Transverse colon (tissue), 4 donors: ENCODE measurements around the gene KIF14. TPM values are rescaled to one million over a fixed set of nuclear protein-coding genes. Genes with fewer than 3 reads are reported as not detected.
A peak's percentile ranks its signal among the peaks of the same experiment; 100 is the strongest.

ENCODE experiments used
- DNase-seq: peaks from one replicate; pipeline ENCODE4 v3.0.0-alpha.2; 2019
- H3K27ac ChIP-seq, 4 donors: fragments of 200-600 bp; sonication (generic); 2 replicates each; pipeline ENCODE4 v1.5.1; 2016 to 2018; ENCODE audit warnings: inconsistent platforms in 4 of 4
- H3K27me3 ChIP-seq: fragments of 200-600 bp; sonication (generic); 2 replicates; pipeline ENCODE4 v1.5.1; 2017; ENCODE audit warnings: inconsistent platforms
- H3K36me3 ChIP-seq, 4 donors: fragments of 200-600 bp; sonication (generic); 2 replicates each; pipeline ENCODE4 v1.5.1; 2017 to 2019; ENCODE audit warnings: inconsistent platforms in 4 of 4
- H3K4me1 ChIP-seq, 4 donors: fragments of 200-600 bp; sonication (generic); 2 replicates each; pipeline ENCODE4 v1.5.1; 2017 to 2020; ENCODE audit warnings: inconsistent platforms in 4 of 4
- H3K4me3 ChIP-seq, 4 donors: fragments of 200-600 bp; sonication (generic); 1 replicate in 1 of 4; 2 replicates in 3 of 4; pipeline versions ENCODE4 v1.5.1 to v1.6.1; 2017 to 2019; ENCODE audit warnings: inconsistent platforms in 4 of 4
- H3K9me3 ChIP-seq, 2 donors: fragments of 200-600 bp; sonication (generic); 2 replicates each; pipeline ENCODE4 v1.5.1; 2017 to 2019; ENCODE audit warnings: inconsistent platforms in 2 of 2
- EP300 ChIP-seq: sonication (generic); formaldehyde crosslinking; IDR thresholded peaks from one replicate; pipeline ENCODE4 v1.6.1; 2017; ENCODE audit warnings: antibody characterized with exemption, low read depth
- POLR2A ChIP-seq: fragments of 450-650 bp; IDR thresholded peaks from one replicate; pipeline ENCODE4 v1.6.1; 2016; ENCODE audit warnings: antibody characterized with exemption, mild to moderate bottlenecking, moderate library complexity
- POLR2AphosphoS5 ChIP-seq, 3 donors: sonication (generic); formaldehyde crosslinking; IDR thresholded peaks; one replicate each; pipeline ENCODE4 v1.6.1; 2016; ENCODE audit warnings: antibody characterized with exemption in 3 of 3
- WGBS, 2 donors: methylation state at CpG; one replicate each; pipeline ENCODE4 v1.1.5; 2018; ENCODE audit warnings: low coverage in 1 of 2; 5-methylcytosine and 5-hydroxymethylcytosine counted together
- in situ Hi-C, 4 donors: fragments of 200-750 bp; cut with MboI; loops; one replicate each; pipeline versions ENCODE4 v1.15.0 to v1.15.1; 2017; ENCODE audit warnings: low sequenced_read_pairs in 3 of 4, low pct_ligation_motif_present in 1 of 4, low pct_unique_long_range_greater_than_20kb in 1 of 4
- intact Hi-C: fragments of 100-400 bp; cut with DNase I; formaldehyde crosslinking; loops from one replicate; pipeline ENCODE4 v1.15.1; 2023; ENCODE audit warnings: low total_unique reads
- total RNA-seq, 4 donors: library from RNA; depleted of rRNA; stranded (reverse); fragments of >200 nt; gene quantifications; one replicate each; pipeline ENCODE4 v1.1.0, GENCODE V29; 2016
- TF ChIP-seq, protein P1 (sequence below), 5 experiments: fragments of 200-600 bp in 3 of 5; fragments of 450-650 bp in 2 of 5; sonication (generic) in 3 of 5; IDR thresholded peaks; 1 replicate in 2 of 5; 2 replicates in 3 of 5; pipeline ENCODE4 v1.5.1; 2016 to 2017; ENCODE audit warnings: antibody characterized with exemption in 5 of 5, inconsistent platforms in 3 of 5, mild to moderate bottlenecking in 2 of 5, moderate library complexity in 1 of 5

Gene KIF14
- total RNA-seq, 4 donors from 2014 or later = 0.40 to 0.68 (median 0.64) TPM; not detected in 1

DNA sequence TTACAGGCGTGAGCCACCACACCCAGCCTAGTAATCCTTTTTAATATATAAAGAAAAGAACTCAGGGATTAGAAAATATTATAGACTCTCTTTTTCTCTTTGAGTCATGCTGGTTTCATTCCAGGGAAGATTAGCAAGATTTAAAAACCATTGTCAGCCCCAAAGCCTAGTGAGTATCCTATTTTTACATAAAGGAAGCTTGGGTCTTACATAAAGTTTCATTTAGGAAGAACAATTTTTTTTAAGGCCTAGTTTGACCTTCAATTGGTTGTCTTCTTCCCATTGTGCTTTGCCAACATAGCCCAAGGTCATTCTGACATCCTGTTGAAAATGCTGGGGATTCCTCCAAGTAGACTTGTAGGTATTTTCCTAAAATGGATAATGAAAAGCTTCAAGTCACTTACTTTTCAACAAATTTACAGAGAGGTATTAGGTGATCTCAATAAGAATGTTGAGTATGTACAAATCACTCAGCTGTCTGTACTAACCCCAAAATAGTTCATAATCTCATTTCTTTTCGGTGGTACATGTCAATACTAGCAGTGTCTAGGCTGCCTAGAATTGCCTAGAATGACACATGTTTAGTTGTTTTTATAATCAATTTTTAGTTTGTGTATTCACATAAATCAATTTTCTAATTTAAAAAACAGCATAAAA lies 4.3 kb upstream of the KIF14 start:
- no peak for TF ChIP-seq POLR2AphosphoS5 (IDR thresholded peaks at IDR 0.05)
- TF ChIP-seq POLR2A = no peak
- TF ChIP-seq EP300 = no peak
- TF ChIP-seq, protein P1, sequence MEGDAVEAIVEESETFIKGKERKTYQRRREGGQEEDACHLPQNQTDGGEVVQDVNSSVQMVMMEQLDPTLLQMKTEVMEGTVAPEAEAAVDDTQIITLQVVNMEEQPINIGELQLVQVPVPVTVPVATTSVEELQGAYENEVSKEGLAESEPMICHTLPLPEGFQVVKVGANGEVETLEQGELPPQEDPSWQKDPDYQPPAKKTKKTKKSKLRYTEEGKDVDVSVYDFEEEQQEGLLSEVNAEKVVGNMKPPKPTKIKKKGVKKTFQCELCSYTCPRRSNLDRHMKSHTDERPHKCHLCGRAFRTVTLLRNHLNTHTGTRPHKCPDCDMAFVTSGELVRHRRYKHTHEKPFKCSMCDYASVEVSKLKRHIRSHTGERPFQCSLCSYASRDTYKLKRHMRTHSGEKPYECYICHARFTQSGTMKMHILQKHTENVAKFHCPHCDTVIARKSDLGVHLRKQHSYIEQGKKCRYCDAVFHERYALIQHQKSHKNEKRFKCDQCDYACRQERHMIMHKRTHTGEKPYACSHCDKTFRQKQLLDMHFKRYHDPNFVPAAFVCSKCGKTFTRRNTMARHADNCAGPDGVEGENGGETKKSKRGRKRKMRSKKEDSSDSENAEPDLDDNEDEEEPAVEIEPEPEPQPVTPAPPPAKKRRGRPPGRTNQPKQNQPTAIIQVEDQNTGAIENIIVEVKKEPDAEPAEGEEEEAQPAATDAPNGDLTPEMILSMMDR (IDR thresholded peaks at IDR 0.05) = no peak
- Histone ChIP-seq H3K27ac (no peak overlapping the region), H3K4me1 (peaks cover 0 to 24% (median 13%) of the 10 kb centered on the region in 4 donors), H3K9me3 (no peaks in the 10 kb centered on the region), H3K27me3 (no peaks in the 10 kb centered on the region), H3K4me3 (no peak overlapping the region), H3K36me3 (no peaks in the 10 kb centered on the region)
- DNase-seq = no peak
- in situ Hi-C loops = loop anchor here in 3 of 4 donors (5.0 to 25.0 kb wide), 2 partner anchors 177 to 412 kb away; no protein-coding TSS in a partner anchor
- intact Hi-C loops = no loop called here
- 79 to 89% methylated on average over 2 of the region's 2 CpGs for WGBS, 2 donors

- no peaks in the 10 kb centered on the region for H3K27me3 ChIP-seq
- DNase-seq = no peak
- TF ChIP-seq EP300 = no peak
- TF ChIP-seq POLR2AphosphoS5 (IDR thresholded peaks at IDR 0.05) = no peak
- TF ChIP-seq, protein P1 (IDR thresholded peaks at IDR 0.05) = no peak
- TF ChIP-seq POLR2A = no peak
- peak overlapping the region in 2 of 4 donors; percentile 70 to 74 for H3K27ac ChIP-seq
- in situ Hi-C loops = loop anchor here in 3 of 4 donors (5.0 to 25.0 kb wide), 2 partner anchors 182 to 417 kb away; no protein-coding TSS in a partner anchor
- intact Hi-C loops = no loop called here
- H3K4me1 ChIP-seq = peaks cover 0 to 22% (median 16%) of the 10 kb centered on the region in 4 donors
- no peaks in the 10 kb centered on the region for H3K9me3 ChIP-seq
- H3K36me3 ChIP-seq = no peaks in the 10 kb centered on the region
- peak overlapping the region in 3 of 4 donors; percentile 46 to 68 (median 64) for H3K4me3 ChIP-seq
- WGBS, 2 donors = 7 to 11% methylated on average over 6 of the region's 6 CpGs
Measured at GRCh38 chr1:200619894-200620272, 668 bp downstream of the KIF14 start.

DNA sequence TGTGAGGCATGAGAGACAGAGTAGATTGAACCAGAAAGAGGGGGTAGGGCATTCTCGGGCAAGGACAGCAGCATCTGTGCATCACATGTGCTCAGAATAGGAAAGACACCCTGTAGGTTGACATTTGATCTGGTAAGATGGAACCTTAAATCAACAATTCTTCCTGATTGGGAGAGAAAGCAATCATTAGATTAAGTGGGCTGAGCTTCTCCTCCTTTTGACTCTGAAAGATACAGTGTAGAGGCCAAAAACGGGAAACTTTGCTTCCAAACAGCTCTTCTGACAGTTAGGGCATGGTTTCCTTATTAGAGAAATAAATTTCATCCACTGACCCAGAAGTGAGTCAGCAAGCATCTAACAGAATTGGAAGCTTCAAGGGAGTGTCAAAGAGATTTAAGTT lies 9.7 kb downstream of the KIF14 start:
- Histone ChIP-seq H3K27ac (no peak overlapping the region), H3K4me1 (no peaks in the 10 kb centered on the region), H3K36me3 (no peaks in the 10 kb centered on the region), H3K4me3 (no peak overlapping the region), H3K9me3 (no peaks in the 10 kb centered on the region), H3K27me3 (no peaks in the 10 kb centered on the region)
- 68 to 88% methylated on average over 1 to 2 of the region's 2 CpGs for WGBS, 2 donors
- in situ Hi-C loops (loop anchor here in 1 of 4 donors (25.0 kb wide), 1 partner anchor 426 kb away; no protein-coding TSS in a partner anchor), intact Hi-C loops (no loop called here)
- no peak for DNase-seq
- no peak for TF ChIP-seq POLR2A
- TF ChIP-seq EP300 = no peak
- TF ChIP-seq POLR2AphosphoS5 (IDR thresholded peaks at IDR 0.05) = no peak
- TF ChIP-seq, protein P1 (IDR thresholded peaks at IDR 0.05) = no peak

DNA sequence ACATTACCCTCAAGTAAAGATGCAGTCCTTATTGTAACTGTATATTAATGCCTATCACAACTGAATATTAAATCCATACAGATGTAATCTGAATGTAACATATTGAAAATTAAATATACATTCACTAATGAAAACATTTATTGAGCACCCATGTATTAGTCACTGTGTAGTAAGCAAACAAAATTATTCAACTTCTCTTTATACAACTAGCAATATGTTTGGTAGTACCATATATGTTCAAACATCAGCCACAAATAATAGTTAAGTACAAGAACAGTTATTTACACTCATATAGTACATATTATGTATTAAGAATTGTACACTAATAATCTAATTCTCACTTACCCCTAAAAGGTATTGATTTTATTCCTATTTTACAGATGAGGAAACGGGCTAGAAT lies 17.9 kb downstream of the KIF14 start:
- Histone ChIP-seq H3K36me3 (no peaks in the 10 kb centered on the region), H3K4me3 (no peak overlapping the region), H3K27ac (no peak overlapping the region), H3K4me1 (no peaks in the 10 kb centered on the region), H3K9me3 (no peaks in the 10 kb centered on the region), H3K27me3 (no peaks in the 10 kb centered on the region)
- in situ Hi-C loops (loop anchor here in 1 of 4 donors (25.0 kb wide), 1 partner anchor 435 kb away; no protein-coding TSS in a partner anchor), intact Hi-C loops (no loop called here)
- 92 to 98% methylated on average over 1 of the region's 1 CpG for WGBS, 2 donors
- no peak for DNase-seq
- TF ChIP-seq EP300 = no peak
- TF ChIP-seq, protein P1 (IDR thresholded peaks at IDR 0.05) = no peak
- TF ChIP-seq POLR2A = no peak
- TF ChIP-seq POLR2AphosphoS5 (IDR thresholded peaks at IDR 0.05) = no peak
